HG02610 (cell line): Measurements from ENCODE around the gene MTCH1.

ENCODE experiments used
- ATAC-seq: cut with Tn5 transposase; IDR thresholded peaks from one replicate; pipeline ENCODE4 v1.9.1; 2021; ENCODE audit warnings: mild to moderate bottlenecking, moderate library complexity; ENCODE audit not compliant: unreplicated experiment

Gene MTCH1

GRCh38 chr6:36973190-36973589 is 12.8 kb downstream of the MTCH1 start:
- ATAC-seq, result no peak

GRCh38 chr6:36971921-36972673 is 13.9 kb downstream of the MTCH1 start:
- no peak for ATAC-seq

GRCh38 chr6:36970892-36971842 is 14.8 kb downstream of the MTCH1 start:
- no peak for ATAC-seq

GRCh38 chr6:36969988-36970891 is 15.8 kb downstream of the MTCH1 start:
- ATAC-seq, result no peak

- no peak for ATAC-seq
These were observed 16.7 kb downstream of the MTCH1 start for GRCh38 chr6:36969240-36969691.

- no peak for ATAC-seq
These were observed 17.6 kb downstream of the MTCH1 start for GRCh38 chr6:36968266-36968977.

GRCh38 chr6:36967757-36968156 is 18.2 kb downstream of the MTCH1 start:
- no peak for ATAC-seq

- no peak for ATAC-seq
These were observed 18.7 kb downstream of the MTCH1 start for GRCh38 chr6:36967301-36967700.

GRCh38 chr6:36964908-36965307 is 21.1 kb downstream of the MTCH1 start:
- ATAC-seq, result no peak

GRCh38 chr6:36964349-36964748 is 21.6 kb downstream of the MTCH1 start:
- ATAC-seq, result no peak

GRCh38 chr6:36963451-36964290 is 22.3 kb downstream of the MTCH1 start:
- no peak for ATAC-seq

GRCh38 chr6:36962874-36963273 is 23.1 kb downstream of the MTCH1 start:
- ATAC-seq, result peak; percentile 78

GRCh38 chr6:36961441-36962435 is 24.3 kb downstream of the MTCH1 start:
- no peak for ATAC-seq

GRCh38 chr6:36959555-36960250 is 26.3 kb downstream of the MTCH1 start:
- no peak for ATAC-seq

- no peak for ATAC-seq
These were observed 27.0 kb downstream of the MTCH1 start for GRCh38 chr6:36958775-36959554.

GRCh38 chr6:36957773-36958271 is 28.2 kb downstream of the MTCH1 start:
- ATAC-seq, result no peak

- no peak for ATAC-seq
These were observed 29.6 kb downstream of the MTCH1 start for GRCh38 chr6:36956446-36956820.
